H1 (cell line): Measurements from ENCODE around the gene DOK1. TPM values are rescaled to one million over a fixed set of nuclear protein-coding genes. Genes with fewer than 3 reads are reported as not detected.

Source experiments
- CTCF ChIA-PET: fragments of 300-600 bp; sonication (Branson Sonifier 250); formaldehyde crosslinking; loops from one replicate; lab custom pipeline; 2021; ENCODE audit not compliant: partially characterized antibody; lab: Charles Lee
- POLR2A ChIA-PET: fragments of 300-600 bp; sonication (Branson Sonifier 250); formaldehyde crosslinking; loops from one replicate; lab custom pipeline; 2021; ENCODE audit warnings: inconsistent platforms; ENCODE audit not compliant: partially characterized antibody; lab: Charles Lee
- DNase-seq, 2 experiments: peaks; one replicate each; pipeline versions ENCODE4 v3.0.0 to v3.0.0-alpha.2; 2010 to 2022; ENCODE audit warnings: low spot score in 2 of 2, low read depth in 1 of 2, mixed read lengths in 1 of 2
- FAIRE-seq: peaks from 2 replicates; lab custom pipeline; 2011; peaks lifted over from hg19 to GRCh38; lab: Jason Lieb, UNC
- H2AFZ ChIP-seq: 2 replicates; pipeline ENCODE4 v1.8.1; 2012; ENCODE audit warnings: low read length, inconsistent platforms
- H2AK5ac ChIP-seq: 2 replicates; pipeline ENCODE4 v1.6.1; 2013; ENCODE audit warnings: low read depth, low read length
- H2BK120ac ChIP-seq: replicated peaks from 2 replicates; pipeline ENCODE3; 2013; ENCODE audit warnings: low read depth, low read length, inconsistent platforms
- H2BK12ac ChIP-seq: 2 replicates; pipeline ENCODE4 v1.6.1; 2013; ENCODE audit warnings: low read depth, low read length
- H2BK15ac ChIP-seq: 2 replicates; pipeline ENCODE4 v1.6.1; 2013; ENCODE audit warnings: low read length
- H2BK20ac ChIP-seq: 2 replicates; pipeline ENCODE4 v1.6.1; 2013; ENCODE audit warnings: low read length
- H2BK5ac ChIP-seq: 2 replicates; pipeline ENCODE4 v1.6.1; 2013; ENCODE audit warnings: low read depth, low read length
- H3K14ac ChIP-seq: 2 replicates; pipeline ENCODE4 v1.6.1; 2013; ENCODE audit warnings: inconsistent platforms; ENCODE audit not compliant: insufficient read length
- H3K18ac ChIP-seq: 2 replicates; pipeline ENCODE4 v1.6.1; 2013; ENCODE audit warnings: low read length; ENCODE audit errors: extremely low read depth
- H3K23ac ChIP-seq: 2 replicates; pipeline ENCODE4 v1.6.1; 2013; ENCODE audit warnings: inconsistent platforms; ENCODE audit not compliant: insufficient read length
- H3K23me2 ChIP-seq: 2 replicates; pipeline ENCODE4 v1.6.1; 2013; ENCODE audit warnings: low read depth, low read length
- H3K27ac ChIP-seq: 2 replicates; pipeline ENCODE4 v1.6.1; 2011; ENCODE audit warnings: low read depth, low read length, inconsistent platforms
- H3K27me3 ChIP-seq, 4 experiments: replicated peaks in 1 of 4; 1 replicate in 1 of 4; 2 replicates in 3 of 4; pipeline versions ENCODE4 v1.6.1 to v1.8.1; 2011 to 2013; ENCODE audit warnings: low read length in 3 of 4, mild to moderate bottlenecking in 3 of 4, inconsistent platforms in 2 of 4, mixed read lengths in 2 of 4, moderate library complexity in 1 of 4; ENCODE audit not compliant: control insufficient read depth in 3 of 4, insufficient read depth in 3 of 4; ENCODE audit errors: extremely low read depth in 1 of 4
- H3K36me3 ChIP-seq, 4 experiments: 2 replicates each; pipeline versions ENCODE4 v1.6.1 to v1.8.1; 2011 to 2013; ENCODE audit warnings: mild to moderate bottlenecking in 4 of 4, low read length in 3 of 4, moderate library complexity in 2 of 4, control low read depth in 1 of 4, inconsistent platforms in 1 of 4; ENCODE audit not compliant: insufficient read depth in 4 of 4, control insufficient read depth in 2 of 4
- H3K4ac ChIP-seq: replicated peaks from 2 replicates; pipeline ENCODE3; 2013; ENCODE audit warnings: low read length, low read depth, mixed read lengths, inconsistent platforms; ENCODE audit not compliant: insufficient read length
- H3K4me1 ChIP-seq, 4 experiments: replicated peaks in 1 of 4; 1 replicate in 1 of 4; 2 replicates in 3 of 4; pipeline versions ENCODE4 v1.6.1 to v1.8.1; 2011 to 2013; ENCODE audit warnings: low read length in 3 of 4, inconsistent platforms in 2 of 4, mixed read lengths in 1 of 4; ENCODE audit not compliant: insufficient read depth in 4 of 4, control insufficient read depth in 3 of 4
- H3K4me2 ChIP-seq, 2 experiments: 2 replicates each; pipeline versions ENCODE4 v1.6.1 to v1.8.1; 2011 to 2013; ENCODE audit warnings: low read depth in 2 of 2, low read length in 2 of 2, control low read depth in 1 of 2, inconsistent platforms in 1 of 2, mild to moderate bottlenecking in 1 of 2; ENCODE audit not compliant: insufficient read depth in 1 of 2
- H3K4me3 ChIP-seq, 4 experiments: fragments of 200-600, 300-600 bp in 1 of 4; sonication (generic), shearing (Covaris generic), sonication (Bioruptor Twin) in 1 of 4; 2 replicates each; pipeline versions ENCODE4 v1.5.1 to v1.8.1; 2011 to 2016; ENCODE audit warnings: low read length in 4 of 4, low read depth in 3 of 4, control low read depth in 2 of 4, inconsistent platforms in 2 of 4, mild to moderate bottlenecking in 2 of 4, mixed read lengths in 1 of 4, moderate library complexity in 1 of 4; ENCODE audit not compliant: insufficient read depth in 2 of 4; ENCODE audit errors: extremely low read depth in 1 of 4
- H3K56ac ChIP-seq: replicated peaks from 2 replicates; pipeline ENCODE3; 2013; ENCODE audit warnings: low read depth, mild to moderate bottlenecking, mixed read lengths, low read length, inconsistent platforms; ENCODE audit not compliant: insufficient read length
- H3K79me1 ChIP-seq: 2 replicates; pipeline ENCODE4 v1.6.1; 2013; ENCODE audit warnings: low read depth, low read length, control low read depth
- H3K79me2 ChIP-seq, 2 experiments: 2 replicates each; pipeline versions ENCODE4 v1.6.1 to v1.8.1; 2012 to 2013; ENCODE audit warnings: low read length in 2 of 2, mild to moderate bottlenecking in 2 of 2, inconsistent platforms in 1 of 2; ENCODE audit not compliant: insufficient read depth in 2 of 2, control insufficient read depth in 1 of 2
- H3K9ac ChIP-seq, 4 experiments: replicated peaks in 1 of 4; 1 replicate in 1 of 4; 2 replicates in 3 of 4; pipeline versions ENCODE4 v1.6.1 to v1.8.1; 2011 to 2013; ENCODE audit warnings: low read depth in 3 of 4, low read length in 3 of 4, control low read depth in 2 of 4, mild to moderate bottlenecking in 2 of 4, moderate library complexity in 2 of 4, inconsistent platforms in 1 of 4; ENCODE audit errors: extremely low read depth in 1 of 4
- H3K9me3 ChIP-seq, 2 experiments: 2 replicates each; pipeline versions ENCODE4 v1.6.1 to v1.8.1; 2012 to 2013; ENCODE audit warnings: mild to moderate bottlenecking in 2 of 2, moderate library complexity in 2 of 2, control low read depth in 1 of 2, inconsistent platforms in 1 of 2, low read depth in 1 of 2, low read length in 1 of 2, mixed read lengths in 1 of 2; ENCODE audit not compliant: insufficient read depth in 2 of 2
- H4K20me1 ChIP-seq, 2 experiments: replicated peaks in 1 of 2; 2 replicates each; pipeline versions ENCODE3 to v1.8.1; 2011 to 2013; ENCODE audit warnings: inconsistent platforms in 2 of 2, low read length in 2 of 2, mild to moderate bottlenecking in 1 of 2; ENCODE audit not compliant: insufficient read depth in 2 of 2, control insufficient read depth in 1 of 2
- H4K5ac ChIP-seq: 2 replicates; pipeline ENCODE4 v1.6.1; 2013; ENCODE audit warnings: low read length, low read depth, mixed read lengths, inconsistent platforms; ENCODE audit not compliant: insufficient read length
- H4K8ac ChIP-seq: 2 replicates; pipeline ENCODE4 v1.8.0; 2013; ENCODE audit warnings: mild to moderate bottlenecking, moderate library complexity, low read length, inconsistent platforms; ENCODE audit not compliant: insufficient read depth; ENCODE audit errors: extremely low read depth
- H4K91ac ChIP-seq: replicated peaks from 2 replicates; pipeline ENCODE3; 2013; ENCODE audit warnings: low read length, mixed read lengths, inconsistent platforms; ENCODE audit not compliant: insufficient read length
- BRCA1 ChIP-seq: IDR thresholded peaks from 2 replicates; pipeline ENCODE4 v1.6.1; 2012; ENCODE audit warnings: low read depth, low read length, improper control_type of control experiment
- GTF2F1 ChIP-seq: IDR thresholded peaks from 2 replicates; pipeline ENCODE4 v1.6.1; 2012; ENCODE audit warnings: low read depth, low read length, improper control_type of control experiment, borderline replicate concordance
- WGBS, 2 experiments: shearing (Covaris generic) in 1 of 2; methylation state at CpG; one replicate each; pipeline versions ENCODE4 v1.1.6 to v1.1.7; 2013 to 2015; ENCODE audit warnings: low lambda C conversion rate in 2 of 2, mixed read lengths in 2 of 2, inconsistent platforms in 1 of 2, low coverage in 1 of 2, missing lambda C conversion rate in 1 of 2; ENCODE audit not compliant: insufficient replicate concordance in 2 of 2, insufficient coverage in 1 of 2, insufficient read length in 1 of 2; ENCODE audit errors: extremely low coverage in 1 of 2, missing lambda C conversion rate in 1 of 2; 5-methylcytosine and 5-hydroxymethylcytosine counted together
- polyA plus RNA-seq, 7 experiments: library from polyadenylated mRNA; depleted of rRNA in 3 of 7; stranded (reverse) in 5 of 7; unstranded in 2 of 7; fragments of >200 nt in 5 of 7; fragments of 200-250 nt in 2 of 7; gene quantifications; 1 replicate in 5 of 7; 2 replicates in 1 of 7; 4 replicates in 1 of 7; pipeline versions ENCODE4 v1.2.1 to v1.2.3, GENCODE V29; 2011 to 2013; ENCODE audit warnings: missing spikeins in 2 of 7, mixed read lengths in 2 of 7
- total RNA-seq: library from RNA; stranded (reverse); fragmentation: NEBNext Ultra II Directional; extraction: Animal tissue kit (Norgen Biotek cat#: 25700); gene quantifications from 2 replicates; pipeline ENCODE4 v1.2.1, GENCODE V29; 2021

The DOK1 gene
- total and polyA plus RNA-seq, 2 of the 8 experiments (the other 6 are each of a cell fraction or from before 2014, with no cell fraction given) = 11.0 to 14.3 TPM

DNA sequence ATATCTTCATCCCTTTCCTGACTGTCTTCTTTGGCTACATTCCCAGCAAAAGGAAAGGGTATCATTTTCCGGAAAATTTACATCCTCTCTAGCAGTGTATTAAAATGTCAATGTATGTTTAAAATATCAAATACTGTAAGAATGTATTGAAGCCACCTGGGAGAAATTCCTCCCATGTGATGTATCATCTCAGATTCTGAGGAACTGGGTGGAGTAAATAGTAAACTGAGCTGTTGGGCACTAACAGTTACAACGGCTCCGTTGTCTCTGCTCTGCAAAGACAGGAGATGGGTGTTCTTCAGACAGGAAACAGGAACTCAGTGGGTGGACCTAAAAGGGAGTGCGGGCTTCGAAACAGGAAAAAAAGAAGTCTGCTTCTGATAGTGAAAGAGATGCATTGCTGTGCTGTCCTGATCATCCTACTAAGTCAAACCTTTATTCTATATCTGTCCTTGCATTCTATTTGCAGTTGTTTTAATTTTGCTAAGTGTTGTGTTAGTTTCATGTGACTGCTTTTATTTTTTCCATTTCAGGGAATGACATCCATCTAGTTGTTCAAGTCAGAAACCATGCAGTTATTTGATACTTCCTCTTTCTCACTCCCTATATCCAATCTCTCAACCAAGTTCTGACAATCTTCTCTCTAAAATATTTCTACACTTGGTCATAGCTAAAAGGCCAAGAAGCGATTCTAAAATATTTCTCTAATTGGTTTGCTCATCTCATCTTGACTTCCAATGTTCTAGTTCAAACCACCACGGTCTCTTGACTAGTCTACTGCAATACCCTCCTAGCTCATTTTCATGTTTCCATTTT lies 19.4 kb downstream of the DOK1 start:
- POLR2A ChIA-PET = interaction anchor here (1.1 to 1.3 kb wide), 2 partner anchors 9 to 67 kb away, joined by 3 to 4 read pairs; no protein-coding TSS in a partner anchor
- no peak overlapping the region for H2AFZ ChIP-seq
- TF ChIP-seq GTF2F1 (no peak), BRCA1 (no peak)
- H3K79me2 ChIP-seq = no peaks in the 10 kb centered on the region
- no peak overlapping the region for H3K56ac ChIP-seq
- H2BK15ac ChIP-seq = no peak overlapping the region
- WGBS, 2 experiments = 80% methylated on average over 7 of the region's 7 CpGs; no CpG with 5 or more reads in 1 of the 2 experiments
- CTCF ChIA-PET = interaction anchor here (0.6 to 10.0 kb wide), 10 partner anchors 14 to 175 kb away, joined by 3 to 158 read pairs (median 4); no protein-coding TSS in a partner anchor
- no peaks in the 10 kb centered on the region for H3K9me3 ChIP-seq
- no peak overlapping the region for H3K23ac ChIP-seq
- no peak overlapping the region for H3K4me3 ChIP-seq
- no peak overlapping the region for H3K27ac ChIP-seq
- peaks cover 4% of the 10 kb centered on the region; the same call in 1 of the 2 replicates for H3K23me2 ChIP-seq
- no peak overlapping the region for H3K14ac ChIP-seq
- no peak overlapping the region for H4K91ac ChIP-seq
- H2BK120ac ChIP-seq = no peak overlapping the region
- no peak overlapping the region for H4K8ac ChIP-seq
- no peak overlapping the region for H2AK5ac ChIP-seq
- H2BK5ac ChIP-seq = no peak overlapping the region
- H3K18ac ChIP-seq = no peak overlapping the region
- no peaks in the 10 kb centered on the region for H3K27me3 ChIP-seq
- H3K79me1 ChIP-seq = no peaks in the 10 kb centered on the region
- no peak overlapping the region for H4K5ac ChIP-seq
- no peak overlapping the region for H2BK12ac ChIP-seq
- no peak overlapping the region for H3K4ac ChIP-seq
- no peak overlapping the region for H3K4me2 ChIP-seq
- H3K4me1 ChIP-seq = no peaks in the 10 kb centered on the region
- FAIRE-seq (no peak), DNase-seq (no peak)
- no peaks in the 10 kb centered on the region for H3K36me3 ChIP-seq
- H2BK20ac ChIP-seq = no peak overlapping the region
- no peaks in the 10 kb centered on the region for H4K20me1 ChIP-seq
- no peak overlapping the region for H3K9ac ChIP-seq
